HG02678 (cell line): ENCODE results near the gene HTR2C.

Experiments used
- ATAC-seq: cut with Tn5 transposase; IDR thresholded peaks from one replicate; pipeline ENCODE4 v1.9.1; 2021; ENCODE audit warnings: mild to moderate bottlenecking, moderate library complexity; ENCODE audit not compliant: unreplicated experiment

The HTR2C gene

GRCh38 chrX:114952696-114953095 lies 368.8 kb downstream of the HTR2C start:
- no peak for ATAC-seq
